ENCODE data around the gene ERO1A. TPM values are rescaled to one million over a fixed set of nuclear protein-coding genes. Genes with fewer than 3 reads are reported as not detected.
A peak's percentile ranks its signal among the peaks of the same experiment; 100 is the strongest.

ERO1A gene
- total RNA-seq, 2 experiments from 2014 or later = 167 to 183 TPM

DNA sequence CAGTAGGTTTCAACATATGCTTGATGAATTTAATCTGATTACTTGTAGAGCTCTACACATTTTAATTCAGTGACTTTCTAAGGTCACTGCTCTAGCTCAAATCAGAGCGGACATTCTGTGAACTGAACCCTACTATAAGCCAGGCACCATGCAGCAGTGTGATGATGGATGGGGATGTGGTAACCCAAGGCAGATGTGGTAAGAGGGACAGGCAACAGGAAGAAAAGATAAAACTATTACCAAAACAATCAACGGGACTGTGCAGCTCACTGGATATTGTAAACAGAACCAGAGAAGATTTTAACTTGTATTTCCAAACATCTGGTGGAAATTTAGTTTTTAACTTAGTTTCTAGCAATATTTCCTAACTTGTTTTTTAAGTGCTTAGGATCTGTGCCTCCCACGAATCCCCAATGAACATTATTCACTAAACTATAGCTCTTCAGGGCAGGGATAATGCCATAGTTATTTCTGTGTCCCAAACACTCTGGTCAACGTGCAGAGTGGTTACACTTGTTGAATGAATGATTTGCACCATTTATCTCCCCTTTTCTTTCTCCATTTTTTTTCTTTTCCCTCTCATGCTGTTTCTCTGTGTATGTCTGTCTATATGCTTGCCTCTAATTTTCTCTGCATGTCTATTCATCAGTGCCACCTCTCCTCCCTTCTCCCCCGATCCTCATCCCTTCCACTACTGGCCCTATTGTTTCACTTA is 3.0 kb downstream of the ERO1A start:
- ATAC-seq (peak; percentile 25), DNase-seq (peak; percentile 78)
- peak overlapping the region; percentile 73 for H3K27ac Mint-ChIP-seq
- peaks cover 52% of the 10 kb centered on the region for H3K36me3 Mint-ChIP-seq
- CTCF ChIA-PET = interaction anchor here (1.3 kb wide), 1 partner anchor 141 kb away, joined by 3 read pairs; the partner anchor contains the start of gene TXNDC16
- H3K4me1 Mint-ChIP-seq = peaks cover 66% of the 10 kb centered on the region
- H3K27me3 Mint-ChIP-seq = no peaks in the 10 kb centered on the region
- H3K4me3 Mint-ChIP-seq = peak overlapping the region; percentile 69
- no peaks in the 10 kb centered on the region for H3K9me3 Mint-ChIP-seq (ENCODE audit: low read depth)

DNA sequence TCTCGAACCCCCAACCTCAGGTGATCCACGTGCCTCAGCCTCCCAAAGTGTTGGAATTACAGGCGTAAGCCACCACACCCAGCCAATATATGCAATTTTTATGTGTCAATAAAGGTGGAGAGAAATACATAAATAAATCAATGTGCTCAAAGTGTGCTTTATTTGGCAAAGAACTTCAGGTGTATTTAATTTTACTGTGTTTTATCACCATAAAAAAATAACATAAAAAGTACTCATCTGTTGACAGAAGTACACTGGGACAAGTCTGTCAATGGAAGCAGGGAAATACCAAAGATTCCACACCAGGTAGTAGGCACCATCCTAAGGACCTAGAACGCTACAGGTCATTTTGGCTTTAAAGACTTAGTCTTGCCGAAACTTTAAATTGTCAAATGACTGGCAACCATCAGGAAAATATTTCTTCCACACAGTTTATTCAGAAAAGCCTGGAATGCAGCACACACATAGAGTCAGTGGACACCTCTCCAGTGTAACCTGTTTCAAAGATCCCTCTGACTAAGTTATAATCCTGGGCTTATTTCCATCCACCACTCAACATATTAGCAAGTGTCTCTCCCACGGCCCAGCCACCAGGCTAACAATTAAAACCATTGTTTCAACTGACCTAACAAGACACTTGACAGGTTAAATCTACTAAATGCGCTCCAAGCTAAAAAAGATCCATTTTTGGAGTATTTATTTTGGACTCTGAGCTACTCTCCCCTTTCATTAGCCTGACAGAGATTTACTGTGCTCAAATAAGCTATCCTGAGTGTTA is 4.2 kb downstream of the ERO1A start:
- H3K36me3 Mint-ChIP-seq = peaks cover 56% of the 10 kb centered on the region
- no peaks in the 10 kb centered on the region for H3K9me3 Mint-ChIP-seq (ENCODE audit: low read depth)
- no peak for ATAC-seq
- no peak for DNase-seq
- H3K27ac Mint-ChIP-seq = no peak overlapping the region
- peak overlapping the region; percentile 25 for H3K4me3 Mint-ChIP-seq
- H3K4me1 Mint-ChIP-seq = peaks cover 73% of the 10 kb centered on the region
- H3K27me3 Mint-ChIP-seq = no peaks in the 10 kb centered on the region
- CTCF ChIA-PET = no interaction called here

DNA sequence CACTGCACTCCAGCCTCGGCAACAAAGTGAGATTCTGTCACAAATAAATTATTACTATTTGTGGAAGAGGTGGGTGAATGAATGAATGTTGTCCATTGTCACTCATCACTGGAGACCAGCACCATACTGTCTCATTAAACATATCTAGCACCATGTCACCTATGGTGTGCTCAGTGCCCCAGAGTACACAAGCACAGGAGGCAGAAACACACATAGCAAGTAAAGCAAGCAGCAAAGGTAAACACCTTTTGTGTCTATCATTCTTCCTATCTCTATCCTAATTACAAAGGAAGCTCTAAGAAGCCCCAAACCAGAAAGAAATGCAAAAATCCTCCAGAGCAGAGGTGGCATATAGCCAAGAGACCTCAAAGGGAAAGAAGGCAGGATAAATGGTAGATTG is 9.2 kb downstream of the ERO1A start:
- Mint-ChIP-seq H3K27ac (no peak overlapping the region), H3K9me3 (ENCODE audit: low read depth) (no peaks in the 10 kb centered on the region), H3K4me1 (peaks cover 58% of the 10 kb centered on the region), H3K4me3 (no peak overlapping the region), H3K36me3 (peaks cover 33% of the 10 kb centered on the region), H3K27me3 (no peaks in the 10 kb centered on the region)
- CTCF ChIA-PET = no interaction called here
- DNase-seq (no peak), ATAC-seq (no peak)

- no peak overlapping the region for H3K27ac Mint-ChIP-seq
- no peak overlapping the region for H3K4me3 Mint-ChIP-seq
- DNase-seq = no peak
- H3K4me1 Mint-ChIP-seq = peaks cover 44% of the 10 kb centered on the region
- H3K27me3 Mint-ChIP-seq = no peaks in the 10 kb centered on the region
- H3K9me3 Mint-ChIP-seq (ENCODE audit: low read depth) = no peaks in the 10 kb centered on the region
- CTCF ChIA-PET = interaction anchor here (1.1 kb wide), 1 partner anchor 93 kb away, joined by 3 read pairs; no protein-coding TSS in a partner anchor
- H3K36me3 Mint-ChIP-seq = peaks cover 26% of the 10 kb centered on the region
- ATAC-seq = no peak
Measured at GRCh38 chr14:52683985-52684520, 11.3 kb downstream of the ERO1A start.

DNA sequence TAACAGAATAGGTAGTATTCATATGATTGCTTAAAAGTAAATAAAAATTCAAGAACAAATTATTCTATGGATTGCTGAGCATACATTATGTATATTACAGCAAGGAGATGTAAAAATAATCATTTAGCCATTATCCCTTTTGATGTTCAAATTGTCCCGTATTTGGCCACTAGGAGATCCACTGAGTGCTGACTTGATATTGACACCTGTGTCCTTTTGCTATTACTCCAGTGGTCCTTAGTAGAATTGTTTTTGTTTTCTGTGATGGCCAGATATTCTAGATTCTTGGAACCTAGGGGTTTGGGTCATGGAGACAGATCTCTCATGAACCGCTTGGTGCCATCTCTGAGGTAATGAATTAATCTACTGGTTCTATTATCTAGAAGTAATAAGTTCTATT is 16.8 kb downstream of the ERO1A start:
- Mint-ChIP-seq H3K9me3 (ENCODE audit: low read depth) (no peaks in the 10 kb centered on the region), H3K27ac (no peak overlapping the region)
- ATAC-seq = peak; percentile 27

GRCh38 chr14:52663850-52664249 is 31.5 kb downstream of the ERO1A start:
- ATAC-seq (no peak), DNase-seq (no peak)
- Mint-ChIP-seq H3K4me1 (peaks cover 2% of the 10 kb centered on the region), H3K27me3 (no peaks in the 10 kb centered on the region), H3K4me3 (no peak overlapping the region), H3K9me3 (ENCODE audit: low read depth) (no peaks in the 10 kb centered on the region), H3K36me3 (peaks cover 43% of the 10 kb centered on the region), H3K27ac (no peak overlapping the region)
- CTCF ChIA-PET = interaction anchor here (1.7 kb wide), 1 partner anchor 13 kb away, joined by 8 read pairs; no protein-coding TSS in a partner anchor

More for the DNA sequence above, 16.8 kb downstream of the ERO1A start:
- peaks cover 44% of the 10 kb centered on the region for H3K36me3 Mint-ChIP-seq
- CTCF ChIA-PET = interaction anchor here (0.7 to 1.1 kb wide), 2 partner anchors 11 to 42 kb away, joined by 3 read pairs; no protein-coding TSS in a partner anchor
- no peaks in the 10 kb centered on the region for H3K27me3 Mint-ChIP-seq
- H3K4me1 Mint-ChIP-seq = peaks cover 3% of the 10 kb centered on the region
- no peak overlapping the region for H3K4me3 Mint-ChIP-seq
- DNase-seq = no peak

DNA sequence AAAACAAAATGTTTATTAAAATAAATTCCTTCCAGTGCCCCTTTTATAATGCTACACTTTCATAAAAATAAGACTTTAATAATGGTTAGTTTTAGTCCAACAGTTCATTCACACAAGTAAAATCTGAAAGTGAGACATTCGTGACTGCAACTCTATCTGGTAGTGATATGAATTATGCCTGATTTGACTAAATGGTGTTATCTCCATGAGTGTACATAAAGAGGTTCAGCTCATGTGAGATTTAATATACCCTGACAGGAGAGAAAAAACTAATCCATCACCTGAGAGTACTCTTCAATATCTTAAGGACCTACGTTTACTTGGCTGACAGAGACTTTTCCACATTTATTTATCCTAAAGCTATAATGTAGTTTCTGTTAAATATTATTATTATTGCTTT is 34.0 kb downstream of the ERO1A start:
- Mint-ChIP-seq H3K4me1 (peaks cover 2% of the 10 kb centered on the region), H3K27ac (no peak overlapping the region), H3K36me3 (peaks cover 53% of the 10 kb centered on the region), H3K9me3 (ENCODE audit: low read depth) (no peaks in the 10 kb centered on the region), H3K4me3 (no peak overlapping the region), H3K27me3 (no peaks in the 10 kb centered on the region)
- CTCF ChIA-PET = no interaction called here
- no peak for DNase-seq
- no peak for ATAC-seq

- CTCF ChIA-PET = interaction anchor here (1.3 kb wide), 1 partner anchor 12 kb away, joined by 3 read pairs; no protein-coding TSS in a partner anchor
- no peak overlapping the region for H3K27ac Mint-ChIP-seq
- DNase-seq (no peak), ATAC-seq (no peak)
- no peak overlapping the region for H3K4me3 Mint-ChIP-seq
- no peaks in the 10 kb centered on the region for H3K9me3 Mint-ChIP-seq (ENCODE audit: low read depth)
- H3K27me3 Mint-ChIP-seq = no peaks in the 10 kb centered on the region
- peaks cover 53% of the 10 kb centered on the region for H3K36me3 Mint-ChIP-seq
- peaks cover 2% of the 10 kb centered on the region for H3K4me1 Mint-ChIP-seq
Measured at GRCh38 chr14:52660832-52661231, 34.5 kb downstream of the ERO1A start.

DNA sequence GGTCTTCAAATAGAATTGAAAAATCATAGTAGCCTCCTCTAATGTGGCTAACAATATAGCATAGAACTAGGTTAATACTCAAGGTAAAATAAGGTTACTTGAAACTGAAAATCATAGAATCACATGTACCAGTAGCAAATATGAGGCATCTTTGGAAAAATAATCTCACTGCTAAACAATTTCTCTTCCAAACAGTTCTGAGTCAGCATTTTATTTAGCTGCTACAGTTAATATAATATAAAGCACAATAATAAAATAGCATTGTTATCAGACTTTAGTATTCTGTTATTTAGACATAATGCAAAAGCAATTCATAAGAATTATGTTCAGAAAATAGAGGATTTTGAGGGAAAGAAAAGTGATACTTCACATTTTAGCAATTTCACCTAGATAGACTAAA is 35.0 kb downstream of the ERO1A start:
- CTCF ChIA-PET = interaction anchor here (1.3 kb wide), 1 partner anchor 13 kb away, joined by 3 read pairs; no protein-coding TSS in a partner anchor
- DNase-seq (no peak), ATAC-seq (no peak)
- peaks cover 2% of the 10 kb centered on the region for H3K4me1 Mint-ChIP-seq
- peaks cover 49% of the 10 kb centered on the region for H3K36me3 Mint-ChIP-seq
- no peaks in the 10 kb centered on the region for H3K27me3 Mint-ChIP-seq
- no peak overlapping the region for H3K4me3 Mint-ChIP-seq
- no peak overlapping the region for H3K27ac Mint-ChIP-seq
- no peaks in the 10 kb centered on the region for H3K9me3 Mint-ChIP-seq (ENCODE audit: low read depth)

DNA sequence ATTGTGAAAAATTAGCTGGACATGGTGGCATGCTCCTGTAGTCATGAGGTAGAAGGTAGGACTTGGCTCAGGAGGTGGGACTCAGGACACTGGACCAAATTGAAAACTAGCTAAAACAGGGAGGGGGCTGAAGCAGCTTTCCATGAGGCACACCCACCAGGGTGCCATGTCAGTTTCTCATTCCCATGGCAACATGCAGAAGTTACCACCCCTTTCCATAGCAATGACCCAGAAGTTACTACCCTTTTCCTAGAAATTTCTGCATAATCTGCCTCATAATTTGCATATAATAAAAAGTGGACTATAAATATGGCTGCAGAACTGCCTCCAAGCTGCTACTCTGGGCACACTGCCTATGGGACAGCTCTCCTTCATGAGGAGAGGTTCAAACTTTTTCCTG is 38.5 kb downstream of the ERO1A start:
- no peak for ATAC-seq
- H3K27ac Mint-ChIP-seq = no peak overlapping the region
- CTCF ChIA-PET = no interaction called here
- H3K4me1 Mint-ChIP-seq = peaks cover 2% of the 10 kb centered on the region
- no peaks in the 10 kb centered on the region for H3K27me3 Mint-ChIP-seq
- no peak for DNase-seq
- no peaks in the 10 kb centered on the region for H3K9me3 Mint-ChIP-seq (ENCODE audit: low read depth)
- H3K36me3 Mint-ChIP-seq = peaks cover 51% of the 10 kb centered on the region
- no peak overlapping the region for H3K4me3 Mint-ChIP-seq

DNA sequence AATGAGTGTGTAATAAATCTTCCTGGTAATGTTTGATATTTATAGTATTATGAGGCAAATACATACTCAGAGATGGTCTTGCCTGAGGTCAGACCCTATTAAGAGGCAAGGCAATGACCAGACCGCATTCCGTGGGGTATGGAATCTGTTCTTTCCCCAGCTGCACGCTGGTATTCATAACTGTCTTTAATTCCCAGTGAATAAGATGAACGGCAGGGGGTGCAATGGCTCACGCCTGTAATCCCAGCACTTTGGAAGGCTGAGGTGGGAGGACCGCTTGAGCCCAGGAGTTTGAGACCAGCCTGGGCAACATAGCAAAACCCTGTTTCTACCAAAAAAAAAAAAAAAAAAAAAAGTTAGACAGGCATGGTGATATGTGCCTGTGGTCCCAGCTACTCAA is 44.6 kb downstream of the ERO1A start:
- no peaks in the 10 kb centered on the region for H3K4me1 Mint-ChIP-seq
- DNase-seq (no peak), ATAC-seq (no peak)
- no peaks in the 10 kb centered on the region for H3K27me3 Mint-ChIP-seq
- CTCF ChIA-PET = no interaction called here
- H3K27ac Mint-ChIP-seq = no peak overlapping the region
- peaks cover 46% of the 10 kb centered on the region for H3K36me3 Mint-ChIP-seq
- H3K4me3 Mint-ChIP-seq = no peak overlapping the region
- no peaks in the 10 kb centered on the region for H3K9me3 Mint-ChIP-seq (ENCODE audit: low read depth)

DNA sequence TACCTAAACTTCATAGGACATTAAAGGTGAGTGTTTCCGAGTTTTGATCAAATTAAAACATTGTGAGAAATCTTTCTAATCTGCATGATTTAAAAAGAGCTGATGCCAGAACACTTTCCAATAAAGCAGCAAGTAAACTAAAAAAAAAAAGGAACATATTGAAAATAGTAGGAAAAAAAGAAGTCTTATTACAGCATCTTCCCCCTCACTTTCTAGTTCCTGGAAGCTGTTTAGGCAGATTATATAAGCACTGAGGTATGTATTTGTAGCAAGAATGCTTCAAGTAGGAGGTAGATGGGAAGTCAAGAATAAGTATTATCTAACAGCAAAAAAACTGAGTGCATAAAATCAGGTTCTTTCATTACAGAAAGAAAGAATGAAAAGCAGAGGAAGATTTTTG is 45.8 kb downstream of the ERO1A start:
- Mint-ChIP-seq H3K27me3 (no peaks in the 10 kb centered on the region), H3K9me3 (ENCODE audit: low read depth) (no peaks in the 10 kb centered on the region), H3K4me1 (no peaks in the 10 kb centered on the region), H3K4me3 (no peak overlapping the region), H3K27ac (no peak overlapping the region), H3K36me3 (peaks cover 50% of the 10 kb centered on the region)
- CTCF ChIA-PET = no interaction called here
- no peak for DNase-seq
- no peak for ATAC-seq

DNA sequence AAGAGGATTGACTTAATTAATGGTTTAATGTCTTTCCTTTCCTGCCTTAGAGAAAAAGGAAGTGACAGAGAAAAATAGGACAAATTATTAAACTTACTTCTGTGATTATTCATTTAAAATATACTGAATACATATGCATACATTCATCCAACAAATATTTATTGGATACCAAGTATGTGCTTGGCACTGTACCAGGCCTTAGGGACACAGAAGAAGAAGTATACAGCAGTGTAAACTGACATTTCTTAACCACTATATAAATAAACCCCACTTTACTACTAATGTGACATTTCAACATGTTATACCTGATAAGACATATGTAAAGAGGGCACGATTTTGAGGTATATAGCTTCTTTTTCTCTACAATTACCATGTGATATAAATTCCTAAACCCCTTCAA is 53.6 kb downstream of the ERO1A start:
- peaks cover 52% of the 10 kb centered on the region for H3K36me3 Mint-ChIP-seq
- H3K27ac Mint-ChIP-seq = no peak overlapping the region
- no peak overlapping the region for H3K4me3 Mint-ChIP-seq
- DNase-seq (no peak), ATAC-seq (no peak)
- CTCF ChIA-PET = no interaction called here
- H3K4me1 Mint-ChIP-seq = peaks cover 9% of the 10 kb centered on the region
- peaks cover 2% of the 10 kb centered on the region for H3K9me3 Mint-ChIP-seq (ENCODE audit: low read depth)
- H3K27me3 Mint-ChIP-seq = no peaks in the 10 kb centered on the region
